Peyer's patch (tissue), 4 donors: Measurements from ENCODE around the gene RYR1. TPM values are rescaled to one million over a fixed set of nuclear protein-coding genes. Genes with fewer than 3 reads are reported as not detected.

Experiments used
- DNase-seq, 3 donors: peaks; one replicate each; pipeline ENCODE4 v3.0.0-alpha.2; 2017 to 2019
- H3K27ac ChIP-seq, 4 donors: fragments of 200-600 bp; sonication (generic); one replicate each; pipeline ENCODE4 v1.5.1; 2016 to 2019
- H3K27me3 ChIP-seq, 2 donors: fragments of 200-600 bp; sonication (generic); one replicate each; pipeline ENCODE4 v1.5.1; 2019
- H3K36me3 ChIP-seq, 3 donors: fragments of 200-600 bp; sonication (generic); one replicate each; pipeline ENCODE4 v1.5.1; 2016 to 2019
- H3K4me1 ChIP-seq, 4 donors: fragments of 200-600 bp; sonication (generic); one replicate each; pipeline ENCODE4 v1.5.1; 2016 to 2019
- H3K4me3 ChIP-seq, 4 donors: fragments of 200-600 bp; sonication (generic); 1 replicate in 3 of 4; 2 replicates in 1 of 4; pipeline ENCODE4 v1.5.1; 2016 to 2019; ENCODE audit warnings: mild to moderate bottlenecking in 1 of 4
- H3K9me3 ChIP-seq, 4 donors: fragments of 200-600 bp; sonication (generic); one replicate each; pipeline ENCODE4 v1.5.1; 2016 to 2019; ENCODE audit warnings: mild to moderate bottlenecking in 1 of 4
- POLR2A ChIP-seq, 2 donors: fragments of 450-650 bp; IDR thresholded peaks; one replicate each; pipeline ENCODE4 v1.5.1; 2017; ENCODE audit warnings: antibody characterized with exemption in 2 of 2, mild to moderate bottlenecking in 2 of 2, moderate library complexity in 2 of 2
- total RNA-seq, 4 donors: library from RNA; depleted of rRNA; stranded (reverse); fragments of >200 nt; gene quantifications; one replicate each; pipeline ENCODE4 v1.1.0, GENCODE V29; 2016
- TF ChIP-seq, protein P1 (sequence below), 6 experiments: fragments of 450-650 bp in 4 of 6; fragments of 200-600 bp in 2 of 6; sonication (generic) in 1 of 6; IDR thresholded peaks; one replicate each; pipeline ENCODE4 v1.5.1; 2017 to 2019; ENCODE audit warnings: antibody characterized with exemption in 6 of 6, mild to moderate bottlenecking in 3 of 6, moderate library complexity in 1 of 6

RYR1 gene
- total RNA-seq, 4 donors from 2014 or later, result 0.35 to 4.6 (median 3.4) TPM

DNA sequence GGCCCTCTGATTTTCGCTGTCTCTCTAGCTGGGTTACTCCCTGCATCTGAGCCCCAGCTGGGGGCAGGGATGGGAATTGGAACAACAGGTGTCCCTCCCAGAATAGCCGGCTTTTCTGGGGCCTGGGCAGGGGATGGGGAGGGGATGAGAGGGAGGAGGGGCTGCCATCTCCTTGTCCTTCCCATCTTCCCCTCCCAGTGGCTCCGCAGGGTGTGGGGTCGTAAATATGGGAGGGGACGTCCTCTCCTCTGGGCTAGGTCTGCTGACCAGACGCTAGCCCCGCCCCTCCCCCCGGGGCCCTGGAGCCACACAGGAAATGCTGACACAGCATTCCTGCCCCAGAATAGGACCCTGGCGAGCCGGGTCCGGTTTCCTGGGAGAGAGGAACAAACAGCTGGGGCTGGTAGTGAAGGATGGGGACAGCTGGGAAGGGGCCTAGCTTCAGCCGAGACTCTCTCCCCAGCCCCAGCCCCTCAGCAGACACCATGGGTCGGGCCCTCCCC is 1.1 kb downstream of the RYR1 start:
- TF ChIP-seq, protein P1, sequence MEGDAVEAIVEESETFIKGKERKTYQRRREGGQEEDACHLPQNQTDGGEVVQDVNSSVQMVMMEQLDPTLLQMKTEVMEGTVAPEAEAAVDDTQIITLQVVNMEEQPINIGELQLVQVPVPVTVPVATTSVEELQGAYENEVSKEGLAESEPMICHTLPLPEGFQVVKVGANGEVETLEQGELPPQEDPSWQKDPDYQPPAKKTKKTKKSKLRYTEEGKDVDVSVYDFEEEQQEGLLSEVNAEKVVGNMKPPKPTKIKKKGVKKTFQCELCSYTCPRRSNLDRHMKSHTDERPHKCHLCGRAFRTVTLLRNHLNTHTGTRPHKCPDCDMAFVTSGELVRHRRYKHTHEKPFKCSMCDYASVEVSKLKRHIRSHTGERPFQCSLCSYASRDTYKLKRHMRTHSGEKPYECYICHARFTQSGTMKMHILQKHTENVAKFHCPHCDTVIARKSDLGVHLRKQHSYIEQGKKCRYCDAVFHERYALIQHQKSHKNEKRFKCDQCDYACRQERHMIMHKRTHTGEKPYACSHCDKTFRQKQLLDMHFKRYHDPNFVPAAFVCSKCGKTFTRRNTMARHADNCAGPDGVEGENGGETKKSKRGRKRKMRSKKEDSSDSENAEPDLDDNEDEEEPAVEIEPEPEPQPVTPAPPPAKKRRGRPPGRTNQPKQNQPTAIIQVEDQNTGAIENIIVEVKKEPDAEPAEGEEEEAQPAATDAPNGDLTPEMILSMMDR (IDR thresholded peaks at IDR 0.05), result no peak
- TF ChIP-seq POLR2A (IDR thresholded peaks at IDR 0.05), result no peak
- H3K9me3 ChIP-seq, result no peaks in the 10 kb centered on the region
- no peak for DNase-seq
- peaks cover 0 to 13% of the 10 kb centered on the region in 2 donors for H3K27me3 ChIP-seq
- no peak overlapping the region for H3K4me3 ChIP-seq
- H3K4me1 ChIP-seq, result no peaks in the 10 kb centered on the region
- H3K27ac ChIP-seq, result no peak overlapping the region
- no peaks in the 10 kb centered on the region for H3K36me3 ChIP-seq

DNA sequence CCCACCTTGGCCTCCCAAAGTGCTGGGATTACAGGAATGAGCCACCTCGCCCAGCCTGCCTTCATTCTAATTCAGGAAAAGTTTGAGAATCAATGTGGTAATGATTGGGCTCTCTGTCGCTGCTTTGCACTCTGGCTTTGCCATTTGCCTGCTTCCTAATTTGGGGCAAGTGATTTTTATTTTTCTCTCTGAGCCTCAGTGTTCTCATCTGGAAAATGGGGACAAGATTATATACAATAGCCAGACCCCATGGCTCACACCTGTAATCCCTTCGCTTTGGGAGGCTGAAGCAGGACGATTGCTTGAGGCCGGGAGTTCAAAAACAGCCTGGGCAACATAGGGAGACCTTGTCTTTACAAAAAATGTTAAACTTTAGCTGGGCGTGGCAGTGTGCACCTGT is 3.8 kb downstream of the RYR1 start:
- Histone ChIP-seq H3K4me1 (no peaks in the 10 kb centered on the region), H3K4me3 (no peak overlapping the region), H3K9me3 (no peaks in the 10 kb centered on the region), H3K27ac (no peak overlapping the region), H3K36me3 (no peaks in the 10 kb centered on the region), H3K27me3 (peaks cover 0 to 13% of the 10 kb centered on the region in 2 donors)
- no peak for DNase-seq
- TF ChIP-seq, protein P1 (IDR thresholded peaks at IDR 0.05), result no peak
- TF ChIP-seq POLR2A (IDR thresholded peaks at IDR 0.05), result no peak

DNA sequence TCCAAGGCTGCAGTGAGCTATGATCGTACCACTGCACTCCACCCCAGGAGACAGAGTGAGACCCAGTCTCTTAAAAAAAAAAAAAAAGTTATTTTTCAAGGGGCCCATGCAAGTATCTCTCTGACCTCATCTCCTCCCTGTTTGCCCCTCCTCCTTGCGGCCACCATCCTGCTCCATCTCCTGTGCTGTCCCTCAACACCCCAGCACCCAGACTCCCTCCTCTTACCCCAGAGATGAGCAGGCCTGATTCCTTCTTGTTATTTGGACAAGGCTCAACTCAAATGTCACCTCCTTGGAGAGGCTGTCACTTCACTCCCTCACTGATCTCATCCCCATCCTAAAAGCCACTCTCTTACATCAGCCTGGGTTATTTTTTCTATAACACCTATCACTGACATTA is 4.4 kb downstream of the RYR1 start:
- DNase-seq, result no peak
- H3K4me1 ChIP-seq, result no peaks in the 10 kb centered on the region
- no peak overlapping the region for H3K27ac ChIP-seq
- H3K4me3 ChIP-seq, result no peak overlapping the region
- no peaks in the 10 kb centered on the region for H3K9me3 ChIP-seq
- TF ChIP-seq, protein P1 (IDR thresholded peaks at IDR 0.05), result no peak
- TF ChIP-seq POLR2A (IDR thresholded peaks at IDR 0.05), result no peak
- H3K36me3 ChIP-seq, result no peaks in the 10 kb centered on the region
- peaks cover 0 to 13% of the 10 kb centered on the region in 2 donors for H3K27me3 ChIP-seq

DNA sequence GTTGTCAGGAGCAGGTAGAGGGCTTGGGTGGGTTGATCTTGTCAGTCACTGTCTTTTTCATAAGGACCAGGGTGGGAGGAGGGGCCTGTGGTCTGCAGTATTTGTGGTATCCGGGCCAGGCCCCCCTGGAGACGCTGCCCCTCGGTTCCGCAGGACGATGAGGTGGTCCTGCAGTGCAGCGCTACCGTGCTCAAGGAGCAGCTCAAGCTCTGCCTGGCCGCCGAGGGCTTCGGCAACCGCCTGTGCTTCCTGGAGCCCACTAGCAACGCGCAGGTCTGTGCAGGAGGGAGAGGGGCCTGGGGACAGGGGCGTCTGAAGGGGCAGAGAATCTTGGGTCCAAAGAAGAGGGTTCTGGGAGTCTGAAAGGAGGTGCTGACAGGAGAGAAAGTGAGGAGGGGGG is 7.1 kb downstream of the RYR1 start:
- H3K36me3 ChIP-seq, result no peaks in the 10 kb centered on the region
- H3K27me3 ChIP-seq, result no peaks in the 10 kb centered on the region

DNA sequence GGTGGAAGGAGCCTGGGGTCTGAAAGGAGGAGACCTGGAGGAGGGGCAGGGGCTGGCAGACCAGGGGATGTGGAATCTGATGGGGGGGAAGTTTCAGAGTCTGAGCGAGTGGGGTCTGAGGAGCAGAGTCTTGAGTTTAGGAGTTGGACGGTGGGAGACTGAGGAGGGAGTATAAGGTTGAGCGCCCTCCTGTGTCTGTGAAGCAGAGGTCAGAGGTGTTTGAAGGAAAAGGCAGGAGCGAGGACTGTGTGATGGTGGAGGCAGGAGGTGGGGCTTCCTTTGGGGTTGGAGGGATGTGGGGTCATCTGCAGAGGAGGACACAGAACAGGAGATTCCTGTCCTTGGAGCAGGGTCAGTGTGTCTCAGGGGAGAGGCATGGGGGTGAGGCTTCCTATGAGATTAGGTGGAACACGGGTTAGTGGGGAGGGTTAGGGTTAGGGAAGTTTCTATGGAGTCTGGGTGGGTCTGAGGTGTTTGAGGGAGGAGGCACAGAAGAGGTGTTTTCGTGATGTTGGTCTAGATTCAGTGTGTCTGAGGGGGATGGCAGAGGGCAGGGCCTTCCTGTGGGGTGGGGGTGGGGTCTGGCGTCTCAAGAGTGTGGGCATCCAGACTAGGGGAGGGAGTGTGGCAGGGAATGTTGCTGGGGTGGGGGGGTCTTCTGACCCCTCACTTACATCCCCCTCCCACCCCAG is 8.3 kb downstream of the RYR1 start:
- H3K27me3 ChIP-seq, result no peaks in the 10 kb centered on the region
- no peaks in the 10 kb centered on the region for H3K9me3 ChIP-seq
- no peak for TF ChIP-seq POLR2A (IDR thresholded peaks at IDR 0.05)
- TF ChIP-seq, protein P1 (IDR thresholded peaks at IDR 0.05), result no peak
- no peaks in the 10 kb centered on the region for H3K4me1 ChIP-seq
- H3K27ac ChIP-seq, result no peak overlapping the region
- DNase-seq, result no peak
- H3K4me3 ChIP-seq, result no peak overlapping the region
- no peaks in the 10 kb centered on the region for H3K36me3 ChIP-seq

More for the DNA sequence above, 7.1 kb downstream of the RYR1 start:
- H3K9me3 ChIP-seq, result no peaks in the 10 kb centered on the region
- H3K4me3 ChIP-seq, result no peak overlapping the region
- TF ChIP-seq POLR2A (IDR thresholded peaks at IDR 0.05), result no peak
- TF ChIP-seq, protein P1 (IDR thresholded peaks at IDR 0.05), result no peak
- no peak overlapping the region for H3K27ac ChIP-seq
- H3K4me1 ChIP-seq, result no peaks in the 10 kb centered on the region
- no peak for DNase-seq
